SK-N-SH (cell line): ENCODE results near the gene TMEM231. TPM values are rescaled to one million over a fixed set of nuclear protein-coding genes. Genes with fewer than 3 reads are reported as not detected.

Experiments used
- CTCF ChIA-PET: fragments of 300-600, 350-600 bp; formaldehyde crosslinking; extraction: SDS; loops from one replicate; lab custom pipeline; 2021; lab: Yijun Ruan, JAX
- POLR2A ChIA-PET: fragments of 350-600 bp; sonication (Branson Sonifier 250); formaldehyde crosslinking; extraction: SDS; loops from one replicate; lab custom pipeline; 2020; ENCODE audit warnings: antibody characterized with exemption, inconsistent platforms; lab: Yijun Ruan, JAX
- DNase-seq: peaks from one replicate; pipeline ENCODE4 v3.0.0; 2012
- H2AFZ ChIP-seq: fragments of 200-600 bp; sonication (generic); 2 replicates; pipeline ENCODE4 v1.8.1; 2016; ENCODE audit warnings: antibody characterized with exemption, mild to moderate bottlenecking, low read depth
- H3F3A ChIP-seq: fragments of 200-600 bp; sonication (generic); replicated peaks from 2 replicates; pipeline ENCODE3; 2016; ENCODE audit warnings: antibody characterized with exemption, mild to moderate bottlenecking; ENCODE audit not compliant: insufficient read depth
- H3K27ac ChIP-seq, 2 experiments: fragments of 200-500 bp in 1 of 2; fragments of 200-600 bp in 1 of 2; sonication (Bioruptor generic) in 1 of 2; sonication (generic), shearing (Covaris generic) in 1 of 2; 2 replicates each; pipeline versions ENCODE4 v1.5.1 to v1.6.1; 2014 to 2016; ENCODE audit warnings: low read depth in 2 of 2, inconsistent platforms in 1 of 2, low read length in 1 of 2, mild to moderate bottlenecking in 1 of 2, mixed read lengths in 1 of 2
- H3K27me3 ChIP-seq: fragments of 200-600 bp; sonication (generic), shearing (Covaris generic); 2 replicates; pipeline ENCODE4 v1.6.1; 2016; ENCODE audit warnings: mixed run types; ENCODE audit not compliant: insufficient read depth
- H3K36me3 ChIP-seq, 2 experiments: fragments of 200-500 bp in 1 of 2; fragments of 200-600 bp in 1 of 2; sonication (Bioruptor generic) in 1 of 2; sonication (generic) in 1 of 2; replicated peaks in 1 of 2; 2 replicates each; pipeline versions ENCODE3 to v1.5.1; 2014 to 2016; ENCODE audit warnings: low read length in 1 of 2, mild to moderate bottlenecking in 1 of 2; ENCODE audit not compliant: insufficient read depth in 2 of 2, control insufficient read depth in 1 of 2
- H3K4me1 ChIP-seq, 2 experiments: fragments of 200-500 bp in 1 of 2; fragments of 200-600 bp in 1 of 2; sonication (Bioruptor generic) in 1 of 2; sonication (generic), shearing (Covaris generic) in 1 of 2; 2 replicates each; pipeline versions ENCODE4 v1.5.1 to v1.6.1; 2014 to 2016; ENCODE audit warnings: low read depth in 1 of 2, low read length in 1 of 2, mixed run types in 1 of 2; ENCODE audit not compliant: insufficient read depth in 2 of 2, control insufficient read depth in 1 of 2
- H3K4me2 ChIP-seq: fragments of 200-600 bp; sonication (generic), shearing (Covaris generic); 2 replicates; pipeline ENCODE4 v1.6.1; 2017; ENCODE audit warnings: mixed run types
- H3K4me3 ChIP-seq, 2 experiments: fragments of 200-500 bp in 1 of 2; fragments of 200-600 bp in 1 of 2; sonication (Bioruptor generic) in 1 of 2; sonication (generic), shearing (Covaris generic) in 1 of 2; 2 replicates each; pipeline versions ENCODE4 v1.5.1 to v1.8.1; 2014 to 2016; ENCODE audit warnings: low read depth in 2 of 2, inconsistent platforms in 1 of 2, low read length in 1 of 2, mild to moderate bottlenecking in 1 of 2, mixed read lengths in 1 of 2, moderate library complexity in 1 of 2
- H3K79me2 ChIP-seq: fragments of 200-600 bp; sonication (generic); 2 replicates; pipeline ENCODE4 v1.8.1; 2017; ENCODE audit warnings: mild to moderate bottlenecking; ENCODE audit not compliant: insufficient read depth
- H3K9ac ChIP-seq: fragments of 200-600 bp; sonication (generic); 2 replicates; pipeline ENCODE4 v1.6.1; 2017; ENCODE audit warnings: mixed run types
- H3K9me2 ChIP-seq: fragments of 200-600 bp; sonication (generic); 2 replicates; pipeline ENCODE4 v1.6.1; 2017; ENCODE audit warnings: mixed run types
- H3K9me3 ChIP-seq: fragments of 200-600 bp; sonication (generic); 2 replicates; pipeline ENCODE4 v1.6.1; 2017; ENCODE audit warnings: mixed run types, mild to moderate bottlenecking, moderate library complexity
- H4K20me1 ChIP-seq: fragments of 200-600 bp; sonication (generic); 2 replicates; pipeline ENCODE4 v1.6.1; 2017; ENCODE audit warnings: mild to moderate bottlenecking, mixed run types; ENCODE audit not compliant: insufficient read depth
- ELF1 ChIP-seq: IDR thresholded peaks from 2 replicates; pipeline ENCODE4 v1.4.0; 2012
- EP300 ChIP-seq, 2 experiments: IDR thresholded peaks; 2 replicates each; pipeline versions ENCODE4 v1.4.0 to v1.6.1; 2012; ENCODE audit warnings: borderline replicate concordance in 1 of 2, low read depth in 1 of 2, low read length in 1 of 2
- EZH2phosphoT487 ChIP-seq: fragments of 200-600 bp; sonication (generic); IDR thresholded peaks from 2 replicates; pipeline ENCODE4 v1.6.1; 2017; ENCODE audit warnings: low read depth, mixed run types, mild to moderate bottlenecking, antibody characterized with exemption, moderate library complexity, borderline replicate concordance
- FOSL2 ChIP-seq: IDR thresholded peaks from 2 replicates; pipeline ENCODE4 v1.4.0; 2012; ENCODE audit warnings: low read depth, mild to moderate bottlenecking, moderate library complexity, borderline replicate concordance
- FOXJ3 ChIP-seq: sonication (generic); formaldehyde crosslinking; IDR thresholded peaks from 2 replicates; pipeline ENCODE4 v1.5.1; 2020; ENCODE audit warnings: mild to moderate bottlenecking, missing genetic modification reagents
- FOXM1 ChIP-seq: IDR thresholded peaks from 2 replicates; pipeline ENCODE4 v1.4.0; 2012; ENCODE audit warnings: low read depth, mild to moderate bottlenecking
- GABPA ChIP-seq: IDR thresholded peaks from 2 replicates; pipeline ENCODE4 v1.4.0; 2012; ENCODE audit warnings: low read depth, mild to moderate bottlenecking
- GATA2 ChIP-seq: sonication (generic); formaldehyde crosslinking; IDR thresholded peaks from 2 replicates; pipeline ENCODE4 v1.5.0; 2020; ENCODE audit warnings: mild to moderate bottlenecking, missing genetic modification reagents
- JUND ChIP-seq: IDR thresholded peaks from 2 replicates; pipeline ENCODE4 v1.4.0; 2012
- NFIC ChIP-seq: IDR thresholded peaks from 2 replicates; pipeline ENCODE4 v1.4.0; 2012; ENCODE audit warnings: borderline replicate concordance
- NRF1 ChIP-seq: IDR thresholded peaks from 2 replicates; pipeline ENCODE4 v1.6.1; 2012; ENCODE audit warnings: low read depth, mild to moderate bottlenecking, low read length
- POLR2AphosphoS5 ChIP-seq: IDR thresholded peaks from 2 replicates; pipeline ENCODE4 v1.6.1; 2012; ENCODE audit warnings: low read depth, low read length
- RAD21 ChIP-seq: IDR thresholded peaks from 2 replicates; pipeline ENCODE4 v1.6.1; 2012; ENCODE audit warnings: mild to moderate bottlenecking, low read length
- RCOR1 ChIP-seq: fragments of 150-350 bp; IDR thresholded peaks from 2 replicates; pipeline ENCODE4 v1.6.1; 2017; ENCODE audit warnings: antibody characterized with exemption, low read length
- RFX5 ChIP-seq: IDR thresholded peaks from 2 replicates; pipeline ENCODE4 v1.6.1; 2012; ENCODE audit warnings: mild to moderate bottlenecking, improper control_type of control experiment, low read length
- RXRA ChIP-seq: IDR thresholded peaks from 2 replicates; pipeline ENCODE4 v1.4.0; 2012; ENCODE audit warnings: low read depth, mild to moderate bottlenecking, borderline replicate concordance
- SIN3A ChIP-seq: IDR thresholded peaks from 2 replicates; pipeline ENCODE4 v1.6.1; 2012; ENCODE audit warnings: low read depth, mild to moderate bottlenecking, low read length, moderate library complexity, borderline replicate concordance
- SMC3 ChIP-seq: IDR thresholded peaks from 2 replicates; pipeline ENCODE4 v1.6.1; 2012; ENCODE audit warnings: low read depth, low read length, improper control_type of control experiment
- TCF12 ChIP-seq: IDR thresholded peaks from 2 replicates; pipeline ENCODE4 v1.4.0; 2012
- YY1 ChIP-seq: IDR thresholded peaks from 2 replicates; pipeline ENCODE4 v1.4.0; 2012; ENCODE audit warnings: low read depth, mild to moderate bottlenecking
- WGBS: methylation state at CpG from one replicate; pipeline ENCODE4 v1.1.6; 2017; ENCODE audit warnings: low lambda C conversion rate; 5-methylcytosine and 5-hydroxymethylcytosine counted together
- polyA plus RNA-seq, 3 experiments: library from polyadenylated mRNA; depleted of rRNA; stranded (reverse); fragments of >200 nt; gene quantifications; 2 replicates each; pipeline ENCODE4 v1.2.3, GENCODE V29; 2012
- TF ChIP-seq, protein P1 (sequence below): fragments of 150-350 bp; IDR thresholded peaks from 2 replicates; pipeline ENCODE4 v1.6.1; 2016; ENCODE audit warnings: mild to moderate bottlenecking, low read depth, low read length
- TF ChIP-seq, protein P2 (sequence below): IDR thresholded peaks from 2 replicates; pipeline ENCODE4 v1.4.0; 2012; ENCODE audit warnings: low read depth, borderline replicate concordance
- TF ChIP-seq, protein P3 (sequence below): fragments of 150-350 bp; IDR thresholded peaks from 2 replicates; pipeline ENCODE4 v1.6.1; 2017; ENCODE audit warnings: antibody characterized with exemption, low read length, low read depth, borderline replicate concordance
- TF ChIP-seq, protein P4 (sequence below): IDR thresholded peaks from 2 replicates; pipeline ENCODE4 v1.6.1; 2012; ENCODE audit warnings: mild to moderate bottlenecking, low read depth, low read length, moderate library complexity
- TF ChIP-seq, protein P5 (sequence below): IDR thresholded peaks from 2 replicates; pipeline ENCODE4; 2012

The TMEM231 gene, protein sequence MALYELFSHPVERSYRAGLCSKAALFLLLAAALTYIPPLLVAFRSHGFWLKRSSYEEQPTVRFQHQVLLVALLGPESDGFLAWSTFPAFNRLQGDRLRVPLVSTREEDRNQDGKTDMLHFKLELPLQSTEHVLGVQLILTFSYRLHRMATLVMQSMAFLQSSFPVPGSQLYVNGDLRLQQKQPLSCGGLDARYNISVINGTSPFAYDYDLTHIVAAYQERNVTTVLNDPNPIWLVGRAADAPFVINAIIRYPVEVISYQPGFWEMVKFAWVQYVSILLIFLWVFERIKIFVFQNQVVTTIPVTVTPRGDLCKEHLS
- 18.1 and 30.9 TPM in 2 replicates for polyA plus RNA-seq (2012; rRNA removed)
- 11.6 and 20.7 TPM in 2 replicates for polyA plus RNA-seq (2012; cell fraction: cytosol; rRNA removed)
- 18.8 and 24.8 TPM in 2 replicates for polyA plus RNA-seq (2012; cell fraction: nucleus; rRNA removed)

DNA sequence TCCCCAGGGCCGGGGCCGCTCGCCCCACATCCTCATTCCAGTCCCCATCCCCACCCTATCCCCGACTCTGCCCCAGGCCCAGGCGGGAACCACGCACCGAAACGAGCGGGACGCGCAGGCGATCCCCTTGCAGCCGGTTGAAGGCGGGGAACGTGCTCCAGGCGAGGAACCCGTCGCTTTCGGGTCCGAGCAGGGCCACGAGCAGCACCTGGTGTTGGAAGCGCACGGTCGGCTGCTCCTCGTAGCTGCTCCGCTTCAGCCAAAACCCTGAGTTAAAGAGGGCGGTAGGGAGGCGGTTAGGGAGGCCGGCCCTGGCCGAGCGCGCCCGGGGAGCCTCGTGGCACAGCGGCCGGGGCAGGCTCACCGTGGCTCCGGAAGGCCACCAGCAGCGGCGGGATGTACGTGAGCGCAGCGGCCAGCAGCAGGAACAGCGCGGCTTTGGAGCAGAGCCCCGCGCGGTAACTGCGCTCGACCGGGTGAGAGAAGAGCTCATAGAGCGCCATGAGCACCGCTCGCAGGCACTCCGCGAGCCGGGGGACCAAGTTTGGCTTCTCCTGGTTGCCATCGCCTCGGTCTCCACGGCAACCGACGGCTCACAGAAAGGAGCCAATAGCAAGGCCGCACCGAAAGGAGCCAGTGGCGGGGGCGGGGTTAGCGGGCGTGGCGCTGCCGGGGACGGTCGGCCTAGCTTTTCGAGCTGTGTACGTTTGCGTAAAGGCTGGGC, at the start of gene TMEM231:
Gene TMEM231 (minus strand): TSS at position 546 of the 724 bp plus-strand sequence. CDS start 43 bp downstream, at position 503.
- H3K4me2 ChIP-seq: peak within 1 kb of the TSS; percentile 97
- no peaks in the 10 kb centered on the region; the same call in 1 of the 2 replicates for H3K27me3 ChIP-seq
- no peaks in the 10 kb centered on the region for H3K9me3 ChIP-seq
- ChIA-PET CTCF (interaction anchor here (0.8 to 1.8 kb wide), 4 partner anchors 12 to 357 kb away, joined by 3 to 8 read pairs (median 4); no protein-coding TSS in a partner anchor), POLR2A (interaction anchor here (1.0 to 1.5 kb wide), 4 partner anchors 9 to 67 kb away, joined by 3 to 5 read pairs (median 4); partner anchors contain the start of genes ADAT1 and GABARAPL2)
- peak; percentile 95 for DNase-seq
- peak within 1 kb of the TSS; percentile 95 for H2AFZ ChIP-seq
- peaks cover 10% of the 10 kb centered on the region for H3F3A ChIP-seq
- no peaks in the 10 kb centered on the region for H4K20me1 ChIP-seq
- peak within 1 kb of the TSS; percentile 74 to 96 for H3K4me3 ChIP-seq
- H3K9me2 ChIP-seq: no peaks in the 10 kb centered on the region
- H3K27ac ChIP-seq: peak within 1 kb of the TSS; percentile 73 to 84
- peaks cover 8% of the 10 kb centered on the region; the same call in 1 of the 2 replicates for H3K79me2 ChIP-seq
- no peaks in the 10 kb centered on the region for H3K36me3 ChIP-seq
- WGBS: 2% methylated on average over 21 of the region's 75 CpGs
- H3K4me1 ChIP-seq: peaks cover 4 to 6% of the 10 kb centered on the region in 2 experiments; a peak in 2 of 4 replicates
- peak within 1 kb of the TSS; percentile 83 for H3K9ac ChIP-seq
- no peak for TF ChIP-seq GATA2 (CRISPR knock-in tag)
- no peak; the same call in 1 of the 2 replicates for TF ChIP-seq GABPA
- peak; percentile 89 for TF ChIP-seq POLR2AphosphoS5
- TF ChIP-seq, protein P1, sequence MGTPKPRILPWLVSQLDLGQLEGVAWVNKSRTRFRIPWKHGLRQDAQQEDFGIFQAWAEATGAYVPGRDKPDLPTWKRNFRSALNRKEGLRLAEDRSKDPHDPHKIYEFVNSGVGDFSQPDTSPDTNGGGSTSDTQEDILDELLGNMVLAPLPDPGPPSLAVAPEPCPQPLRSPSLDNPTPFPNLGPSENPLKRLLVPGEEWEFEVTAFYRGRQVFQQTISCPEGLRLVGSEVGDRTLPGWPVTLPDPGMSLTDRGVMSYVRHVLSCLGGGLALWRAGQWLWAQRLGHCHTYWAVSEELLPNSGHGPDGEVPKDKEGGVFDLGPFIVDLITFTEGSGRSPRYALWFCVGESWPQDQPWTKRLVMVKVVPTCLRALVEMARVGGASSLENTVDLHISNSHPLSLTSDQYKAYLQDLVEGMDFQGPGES: no peak
- TF ChIP-seq, protein P2, sequence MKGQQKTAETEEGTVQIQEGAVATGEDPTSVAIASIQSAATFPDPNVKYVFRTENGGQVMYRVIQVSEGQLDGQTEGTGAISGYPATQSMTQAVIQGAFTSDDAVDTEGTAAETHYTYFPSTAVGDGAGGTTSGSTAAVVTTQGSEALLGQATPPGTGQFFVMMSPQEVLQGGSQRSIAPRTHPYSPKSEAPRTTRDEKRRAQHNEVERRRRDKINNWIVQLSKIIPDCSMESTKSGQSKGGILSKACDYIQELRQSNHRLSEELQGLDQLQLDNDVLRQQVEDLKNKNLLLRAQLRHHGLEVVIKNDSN: no peak
- TF ChIP-seq SMC3: no peak
- peak; percentile 96 for TF ChIP-seq RFX5
- no peak for TF ChIP-seq NRF1
- TF ChIP-seq EZH2phosphoT487: no peak
- no peak for TF ChIP-seq RXRA
- no peak for TF ChIP-seq RCOR1
- TF ChIP-seq TCF12: no peak
- TF ChIP-seq RAD21: no peak
- TF ChIP-seq FOSL2: no peak
- TF ChIP-seq ELF1: no peak
- TF ChIP-seq JUND: no peak
- TF ChIP-seq YY1: peak; percentile 53; the same call in 1 of the 2 replicates
- TF ChIP-seq, protein P3, sequence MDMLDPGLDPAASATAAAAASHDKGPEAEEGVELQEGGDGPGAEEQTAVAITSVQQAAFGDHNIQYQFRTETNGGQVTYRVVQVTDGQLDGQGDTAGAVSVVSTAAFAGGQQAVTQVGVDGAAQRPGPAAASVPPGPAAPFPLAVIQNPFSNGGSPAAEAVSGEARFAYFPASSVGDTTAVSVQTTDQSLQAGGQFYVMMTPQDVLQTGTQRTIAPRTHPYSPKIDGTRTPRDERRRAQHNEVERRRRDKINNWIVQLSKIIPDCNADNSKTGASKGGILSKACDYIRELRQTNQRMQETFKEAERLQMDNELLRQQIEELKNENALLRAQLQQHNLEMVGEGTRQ: no peak
- no peak for TF ChIP-seq FOXJ3 (CRISPR knock-in tag)
- TF ChIP-seq FOXM1: no peak
- no peak for TF ChIP-seq NFIC
- TF ChIP-seq, protein P4, sequence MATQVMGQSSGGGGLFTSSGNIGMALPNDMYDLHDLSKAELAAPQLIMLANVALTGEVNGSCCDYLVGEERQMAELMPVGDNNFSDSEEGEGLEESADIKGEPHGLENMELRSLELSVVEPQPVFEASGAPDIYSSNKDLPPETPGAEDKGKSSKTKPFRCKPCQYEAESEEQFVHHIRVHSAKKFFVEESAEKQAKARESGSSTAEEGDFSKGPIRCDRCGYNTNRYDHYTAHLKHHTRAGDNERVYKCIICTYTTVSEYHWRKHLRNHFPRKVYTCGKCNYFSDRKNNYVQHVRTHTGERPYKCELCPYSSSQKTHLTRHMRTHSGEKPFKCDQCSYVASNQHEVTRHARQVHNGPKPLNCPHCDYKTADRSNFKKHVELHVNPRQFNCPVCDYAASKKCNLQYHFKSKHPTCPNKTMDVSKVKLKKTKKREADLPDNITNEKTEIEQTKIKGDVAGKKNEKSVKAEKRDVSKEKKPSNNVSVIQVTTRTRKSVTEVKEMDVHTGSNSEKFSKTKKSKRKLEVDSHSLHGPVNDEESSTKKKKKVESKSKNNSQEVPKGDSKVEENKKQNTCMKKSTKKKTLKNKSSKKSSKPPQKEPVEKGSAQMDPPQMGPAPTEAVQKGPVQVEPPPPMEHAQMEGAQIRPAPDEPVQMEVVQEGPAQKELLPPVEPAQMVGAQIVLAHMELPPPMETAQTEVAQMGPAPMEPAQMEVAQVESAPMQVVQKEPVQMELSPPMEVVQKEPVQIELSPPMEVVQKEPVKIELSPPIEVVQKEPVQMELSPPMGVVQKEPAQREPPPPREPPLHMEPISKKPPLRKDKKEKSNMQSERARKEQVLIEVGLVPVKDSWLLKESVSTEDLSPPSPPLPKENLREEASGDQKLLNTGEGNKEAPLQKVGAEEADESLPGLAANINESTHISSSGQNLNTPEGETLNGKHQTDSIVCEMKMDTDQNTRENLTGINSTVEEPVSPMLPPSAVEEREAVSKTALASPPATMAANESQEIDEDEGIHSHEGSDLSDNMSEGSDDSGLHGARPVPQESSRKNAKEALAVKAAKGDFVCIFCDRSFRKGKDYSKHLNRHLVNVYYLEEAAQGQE: no peak
- 0 out of 2 replicates have a peak, but pooled peaks have one; percentile 70 for TF ChIP-seq SIN3A
- TF ChIP-seq, protein P5, sequence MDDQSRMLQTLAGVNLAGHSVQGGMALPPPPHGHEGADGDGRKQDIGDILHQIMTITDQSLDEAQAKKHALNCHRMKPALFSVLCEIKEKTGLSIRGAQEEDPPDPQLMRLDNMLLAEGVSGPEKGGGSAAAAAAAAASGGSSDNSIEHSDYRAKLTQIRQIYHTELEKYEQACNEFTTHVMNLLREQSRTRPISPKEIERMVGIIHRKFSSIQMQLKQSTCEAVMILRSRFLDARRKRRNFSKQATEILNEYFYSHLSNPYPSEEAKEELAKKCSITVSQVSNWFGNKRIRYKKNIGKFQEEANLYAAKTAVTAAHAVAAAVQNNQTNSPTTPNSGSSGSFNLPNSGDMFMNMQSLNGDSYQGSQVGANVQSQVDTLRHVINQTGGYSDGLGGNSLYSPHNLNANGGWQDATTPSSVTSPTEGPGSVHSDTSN: no peak
- no peak for TF ChIP-seq EP300 (IDR thresholded peaks at IDR 0.05; ENCODE audit: borderline replicate concordance in 1 of 2, low read depth in 1 of 2, low read length in 1 of 2)
